ENCODE data around the gene HLCS. TPM values are rescaled to one million over a fixed set of nuclear protein-coding genes. Genes with fewer than 3 reads are reported as not detected.

HLCS gene
- total and polyA plus RNA-seq, 10 of the 15 experiments (the other 5 are each of a cell fraction or from before 2014, with no cell fraction given) = 1.5 to 12.7 (median 9.6) TPM

DNA sequence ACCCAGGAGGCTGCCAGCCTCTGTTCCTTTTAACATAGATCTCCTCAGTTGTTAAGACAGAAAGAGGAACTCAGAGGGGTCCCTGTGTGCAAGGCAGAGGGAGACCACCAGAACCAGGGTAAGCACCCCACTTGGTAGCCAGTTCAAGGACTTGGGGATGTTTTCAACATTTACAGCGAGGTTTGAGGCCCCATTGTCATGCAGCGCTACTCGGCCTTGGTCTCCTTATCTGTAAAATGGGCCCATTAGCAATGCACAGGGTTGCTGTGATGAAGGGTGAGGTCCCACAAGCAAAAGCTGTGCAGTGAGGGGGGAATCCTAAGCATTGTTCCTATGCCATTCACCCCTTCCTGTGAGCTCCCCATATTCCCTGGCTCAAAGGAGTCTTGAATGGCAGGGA, 263.3 kb downstream of the HLCS start:
- SMC1A ChIA-PET (ENCODE audit: uncharacterized antibody, unreplicated experiment) = no interaction called here
- Histone ChIP-seq H4K20me1 (ENCODE audit: control insufficient read depth, insufficient read depth) (no peaks in the 10 kb centered on the region), H3K9me3 (replicated peaks; ENCODE audit: control insufficient read depth, insufficient read depth, low read length) (no peaks in the 10 kb centered on the region), H3K36me3 (ENCODE audit: control insufficient read depth in 2 of 2, insufficient read depth in 2 of 2, low read length in 1 of 2) (no peaks in the 10 kb centered on the region), H3K27me3 (replicated peaks in 1 of 2; ENCODE audit: control insufficient read depth in 2 of 2, insufficient read depth in 2 of 2, low read length in 1 of 2) (peaks cover 28 to 37% of the 10 kb centered on the region in 2 experiments), H3K4me1 (ENCODE audit: control insufficient read depth, insufficient read depth, low read length) (no peaks in the 10 kb centered on the region), H2AFZ (ENCODE audit: control insufficient read depth, low read depth, low read length) (no peak overlapping the region), H3K79me2 (ENCODE audit: control insufficient read depth, insufficient read depth, low read length) (no peaks in the 10 kb centered on the region), H3K9ac (ENCODE audit: control insufficient read depth, insufficient read depth, low read length) (no peak overlapping the region), H3K4me3 (no peak overlapping the region), H3K4me2 (ENCODE audit: control insufficient read depth, insufficient read depth) (no peak overlapping the region), H3K27ac (ENCODE audit: control insufficient read depth, insufficient read depth) (no peak overlapping the region)
- TF ChIP-seq NRF1 (conservative IDR thresholded peaks at IDR 0.05; ENCODE audit: low read depth, low read length) = no peak
- TF ChIP-seq SMARCA5 (IDR thresholded peaks at IDR 0.05) = no peak
- TF ChIP-seq, protein P1, sequence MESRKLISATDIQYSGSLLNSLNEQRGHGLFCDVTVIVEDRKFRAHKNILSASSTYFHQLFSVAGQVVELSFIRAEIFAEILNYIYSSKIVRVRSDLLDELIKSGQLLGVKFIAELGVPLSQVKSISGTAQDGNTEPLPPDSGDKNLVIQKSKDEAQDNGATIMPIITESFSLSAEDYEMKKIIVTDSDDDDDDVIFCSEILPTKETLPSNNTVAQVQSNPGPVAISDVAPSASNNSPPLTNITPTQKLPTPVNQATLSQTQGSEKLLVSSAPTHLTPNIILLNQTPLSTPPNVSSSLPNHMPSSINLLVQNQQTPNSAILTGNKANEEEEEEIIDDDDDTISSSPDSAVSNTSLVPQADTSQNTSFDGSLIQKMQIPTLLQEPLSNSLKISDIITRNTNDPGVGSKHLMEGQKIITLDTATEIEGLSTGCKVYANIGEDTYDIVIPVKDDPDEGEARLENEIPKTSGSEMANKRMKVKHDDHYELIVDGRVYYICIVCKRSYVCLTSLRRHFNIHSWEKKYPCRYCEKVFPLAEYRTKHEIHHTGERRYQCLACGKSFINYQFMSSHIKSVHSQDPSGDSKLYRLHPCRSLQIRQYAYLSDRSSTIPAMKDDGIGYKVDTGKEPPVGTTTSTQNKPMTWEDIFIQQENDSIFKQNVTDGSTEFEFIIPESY (IDR thresholded peaks at IDR 0.05) = no peak
- TF ChIP-seq POLR2AphosphoS2 (IDR thresholded peaks at IDR 0.05; ENCODE audit: low read depth, low read length) = no peak
- TF ChIP-seq BHLHE40 (IDR thresholded peaks at IDR 0.05; ENCODE audit: borderline replicate concordance in 1 of 2, low read depth in 2 of 2, low read length in 1 of 2) = no peak
- no peak for TF ChIP-seq NBN (IDR thresholded peaks at IDR 0.05)
- no peak for TF ChIP-seq ZNF24 (IDR thresholded peaks at IDR 0.05)
- no peak for TF ChIP-seq MEF2A (IDR thresholded peaks at IDR 0.05; ENCODE audit: insufficient read depth, low read depth, low read length)
- TF ChIP-seq NFXL1 (IDR thresholded peaks at IDR 0.05; ENCODE audit: borderline replicate concordance) = no peak
- TF ChIP-seq, protein P2, sequence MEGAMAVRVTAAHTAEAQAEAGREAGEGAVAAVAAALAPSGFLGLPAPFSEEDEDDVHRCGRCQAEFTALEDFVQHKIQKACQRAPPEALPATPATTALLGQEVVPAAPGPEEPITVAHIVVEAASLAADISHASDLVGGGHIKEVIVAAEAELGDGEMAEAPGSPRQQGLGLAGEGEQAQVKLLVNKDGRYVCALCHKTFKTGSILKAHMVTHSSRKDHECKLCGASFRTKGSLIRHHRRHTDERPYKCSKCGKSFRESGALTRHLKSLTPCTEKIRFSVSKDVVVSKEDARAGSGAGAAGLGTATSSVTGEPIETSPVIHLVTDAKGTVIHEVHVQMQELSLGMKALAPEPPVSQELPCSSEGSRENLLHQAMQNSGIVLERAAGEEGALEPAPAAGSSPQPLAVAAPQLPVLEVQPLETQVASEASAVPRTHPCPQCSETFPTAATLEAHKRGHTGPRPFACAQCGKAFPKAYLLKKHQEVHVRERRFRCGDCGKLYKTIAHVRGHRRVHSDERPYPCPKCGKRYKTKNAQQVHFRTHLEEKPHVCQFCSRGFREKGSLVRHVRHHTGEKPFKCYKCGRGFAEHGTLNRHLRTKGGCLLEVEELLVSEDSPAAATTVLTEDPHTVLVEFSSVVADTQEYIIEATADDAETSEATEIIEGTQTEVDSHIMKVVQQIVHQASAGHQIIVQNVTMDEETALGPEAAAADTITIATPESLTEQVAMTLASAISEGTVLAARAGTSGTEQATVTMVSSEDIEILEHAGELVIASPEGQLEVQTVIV (IDR thresholded peaks at IDR 0.05; ENCODE audit: borderline replicate concordance, partially characterized antibody) = no peak
- TF ChIP-seq, protein P3, sequence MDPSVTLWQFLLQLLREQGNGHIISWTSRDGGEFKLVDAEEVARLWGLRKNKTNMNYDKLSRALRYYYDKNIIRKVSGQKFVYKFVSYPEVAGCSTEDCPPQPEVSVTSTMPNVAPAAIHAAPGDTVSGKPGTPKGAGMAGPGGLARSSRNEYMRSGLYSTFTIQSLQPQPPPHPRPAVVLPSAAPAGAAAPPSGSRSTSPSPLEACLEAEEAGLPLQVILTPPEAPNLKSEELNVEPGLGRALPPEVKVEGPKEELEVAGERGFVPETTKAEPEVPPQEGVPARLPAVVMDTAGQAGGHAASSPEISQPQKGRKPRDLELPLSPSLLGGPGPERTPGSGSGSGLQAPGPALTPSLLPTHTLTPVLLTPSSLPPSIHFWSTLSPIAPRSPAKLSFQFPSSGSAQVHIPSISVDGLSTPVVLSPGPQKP (IDR thresholded peaks at IDR 0.05; ENCODE audit: low read depth, low read length) = no peak
- TF ChIP-seq SREBF1 (IDR thresholded peaks at IDR 0.05; ENCODE audit: low read length) = no peak
- TF ChIP-seq NR2F1 (conservative IDR thresholded peaks at IDR 0.05) = no peak
- TF ChIP-seq, protein P4, sequence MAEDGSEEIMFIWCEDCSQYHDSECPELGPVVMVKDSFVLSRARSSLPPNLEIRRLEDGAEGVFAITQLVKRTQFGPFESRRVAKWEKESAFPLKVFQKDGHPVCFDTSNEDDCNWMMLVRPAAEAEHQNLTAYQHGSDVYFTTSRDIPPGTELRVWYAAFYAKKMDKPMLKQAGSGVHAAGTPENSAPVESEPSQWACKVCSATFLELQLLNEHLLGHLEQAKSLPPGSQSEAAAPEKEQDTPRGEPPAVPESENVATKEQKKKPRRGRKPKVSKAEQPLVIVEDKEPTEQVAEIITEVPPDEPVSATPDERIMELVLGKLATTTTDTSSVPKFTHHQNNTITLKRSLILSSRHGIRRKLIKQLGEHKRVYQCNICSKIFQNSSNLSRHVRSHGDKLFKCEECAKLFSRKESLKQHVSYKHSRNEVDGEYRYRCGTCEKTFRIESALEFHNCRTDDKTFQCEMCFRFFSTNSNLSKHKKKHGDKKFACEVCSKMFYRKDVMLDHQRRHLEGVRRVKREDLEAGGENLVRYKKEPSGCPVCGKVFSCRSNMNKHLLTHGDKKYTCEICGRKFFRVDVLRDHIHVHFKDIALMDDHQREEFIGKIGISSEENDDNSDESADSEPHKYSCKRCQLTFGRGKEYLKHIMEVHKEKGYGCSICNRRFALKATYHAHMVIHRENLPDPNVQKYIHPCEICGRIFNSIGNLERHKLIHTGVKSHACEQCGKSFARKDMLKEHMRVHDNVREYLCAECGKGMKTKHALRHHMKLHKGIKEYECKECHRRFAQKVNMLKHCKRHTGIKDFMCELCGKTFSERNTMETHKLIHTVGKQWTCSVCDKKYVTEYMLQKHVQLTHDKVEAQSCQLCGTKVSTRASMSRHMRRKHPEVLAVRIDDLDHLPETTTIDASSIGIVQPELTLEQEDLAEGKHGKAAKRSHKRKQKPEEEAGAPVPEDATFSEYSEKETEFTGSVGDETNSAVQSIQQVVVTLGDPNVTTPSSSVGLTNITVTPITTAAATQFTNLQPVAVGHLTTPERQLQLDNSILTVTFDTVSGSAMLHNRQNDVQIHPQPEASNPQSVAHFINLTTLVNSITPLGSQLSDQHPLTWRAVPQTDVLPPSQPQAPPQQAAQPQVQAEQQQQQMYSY (CRISPR knock-in tag; IDR thresholded peaks at IDR 0.05) = no peak
- no peak for TF ChIP-seq FOXM1 (IDR thresholded peaks at IDR 0.05; ENCODE audit: low read depth, low read length)
- TF ChIP-seq SPI1 (IDR thresholded peaks at IDR 0.05; ENCODE audit: borderline replicate concordance, insufficient read depth, low read depth, low read length) = no peak
- no peak for TF ChIP-seq SMAD1 (IDR thresholded peaks at IDR 0.05; ENCODE audit: low read depth, partially characterized antibody)
- FAIRE-seq = no peak
- intact Hi-C loops (cut with micrococcal nuclease; ENCODE audit: unreplicated experiment) = no loop called here
- BruUV-seq (replicated peaks) = no TSS peak
- DNase-seq (ENCODE audit: low read depth, low spot score) = no peak
- no peak for ATAC-seq
- in situ Hi-C loops (cut with MboI) = no loop called here
- CTCF ChIA-PET = no interaction called here
- 63% methylated on average over 3 of the region's 3 CpGs for WGBS (ENCODE audit: insufficient coverage, insufficient replicate concordance, low lambda C conversion rate, missing lambda C conversion rate)
- POLR2A ChIA-PET = no interaction called here
- RAD21 ChIA-PET (ENCODE audit: unreplicated experiment) = no interaction called here

Data from GM12878 (cell line).